SHP77 (cell line): ENCODE data around the gene SLK.

ENCODE experiments used
- DNase-seq, 2 experiments: peaks; one replicate each; lab custom pipeline; 2025; lab: John Stamatoyannopoulos, UW

SLK gene

GRCh38 chr10:104033966-104034365 lies 67.0 kb downstream of the SLK start:
- no peak for DNase-seq

- DNase-seq: no peak
Measured at GRCh38 chr10:104034401-104035193, 67.7 kb downstream of the SLK start.

DNA sequence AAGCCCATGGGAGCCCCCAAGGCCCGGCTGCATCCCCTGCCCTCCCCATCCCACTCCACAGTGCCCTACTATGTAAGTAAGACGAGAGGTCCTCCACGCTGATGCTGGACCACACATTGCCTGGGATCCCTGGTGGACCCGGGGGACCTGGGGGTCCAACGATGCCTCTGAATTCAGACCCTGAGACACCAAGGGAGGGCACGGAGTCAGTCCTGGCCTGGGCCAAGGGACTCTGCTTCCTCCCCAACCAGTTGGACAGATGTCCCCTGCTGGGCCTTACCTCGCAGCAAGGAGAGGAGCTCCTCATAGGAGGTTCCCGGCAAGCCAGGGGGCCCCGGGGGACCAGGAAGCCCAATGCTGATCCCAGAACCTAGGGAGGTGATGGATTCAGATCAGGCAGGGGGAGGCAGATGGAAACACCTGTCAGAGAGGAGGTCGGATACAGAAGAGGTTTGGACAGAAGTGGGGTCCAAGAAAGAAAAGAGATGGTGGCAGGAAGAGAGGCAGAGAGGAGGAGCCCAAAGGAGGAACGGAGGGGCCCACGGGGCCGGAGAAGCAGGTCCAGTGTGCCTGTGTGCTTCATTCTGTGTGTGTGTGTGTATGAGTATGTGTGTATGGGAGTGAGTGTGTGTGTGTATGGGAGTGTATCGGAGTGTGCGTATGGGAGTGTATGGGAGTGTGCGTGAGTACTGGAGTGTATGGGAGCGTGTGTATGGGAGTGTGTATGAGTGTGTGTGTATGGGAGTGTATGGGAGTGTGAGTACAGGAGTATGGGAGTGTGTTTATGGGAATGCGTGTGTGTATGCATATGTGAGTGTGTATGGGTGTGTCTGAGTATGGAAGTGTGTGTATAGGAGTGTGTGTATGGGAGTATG lies 68.5 kb downstream of the SLK start:
- no peak for DNase-seq

DNA sequence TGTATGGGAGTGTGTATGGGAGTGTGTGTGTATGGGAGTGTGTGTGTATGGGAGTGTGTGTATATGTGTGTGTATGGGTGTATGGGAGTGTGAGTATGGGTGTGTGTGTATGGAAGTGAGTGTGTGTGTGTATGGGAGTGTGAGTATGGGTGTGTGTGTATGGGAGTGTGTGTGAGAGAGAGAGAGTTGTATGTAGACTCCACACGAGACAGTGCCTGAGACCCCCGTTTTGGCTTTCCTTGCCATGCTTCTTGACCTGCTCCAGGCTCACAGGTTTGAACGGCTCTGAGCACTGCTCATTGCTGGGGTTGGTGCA lies 69.1 kb downstream of the SLK start:
- DNase-seq: no peak

- DNase-seq: no peak
Measured at GRCh38 chr10:104036518-104037260, 69.7 kb downstream of the SLK start.

DNA sequence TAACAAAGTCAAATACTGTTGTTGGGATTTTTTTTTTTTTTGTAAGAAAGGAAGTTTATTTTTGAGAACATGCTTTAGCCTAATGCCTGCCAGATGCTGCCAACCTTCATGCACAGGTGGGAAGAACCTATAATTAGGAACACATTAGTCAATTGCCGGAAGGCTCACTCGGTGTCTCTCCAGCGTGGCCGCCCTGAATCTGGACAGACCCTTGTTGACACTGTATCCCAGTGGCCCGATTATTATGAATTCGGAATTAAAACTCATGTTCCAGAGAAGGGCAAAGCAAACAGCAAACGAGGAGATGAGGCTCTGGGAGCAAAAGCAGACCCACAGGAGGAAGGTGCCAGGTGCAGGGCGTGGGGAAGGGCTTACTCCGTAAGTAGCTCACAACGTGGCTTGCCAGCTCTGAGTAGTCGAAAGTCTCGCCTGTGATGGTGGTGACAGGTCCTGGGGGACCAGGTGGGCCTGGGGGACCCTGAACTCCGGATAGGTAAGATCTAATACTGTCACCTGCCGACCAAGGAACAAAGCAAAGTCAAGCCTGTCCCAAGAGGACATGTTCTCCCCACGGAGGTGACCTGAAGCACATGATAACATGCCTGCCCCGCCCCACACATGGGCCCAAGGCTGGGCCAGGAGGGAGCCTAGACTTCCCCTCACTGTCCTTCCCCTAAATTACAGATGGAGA lies 70.5 kb downstream of the SLK start:
- no peak for DNase-seq

DNA sequence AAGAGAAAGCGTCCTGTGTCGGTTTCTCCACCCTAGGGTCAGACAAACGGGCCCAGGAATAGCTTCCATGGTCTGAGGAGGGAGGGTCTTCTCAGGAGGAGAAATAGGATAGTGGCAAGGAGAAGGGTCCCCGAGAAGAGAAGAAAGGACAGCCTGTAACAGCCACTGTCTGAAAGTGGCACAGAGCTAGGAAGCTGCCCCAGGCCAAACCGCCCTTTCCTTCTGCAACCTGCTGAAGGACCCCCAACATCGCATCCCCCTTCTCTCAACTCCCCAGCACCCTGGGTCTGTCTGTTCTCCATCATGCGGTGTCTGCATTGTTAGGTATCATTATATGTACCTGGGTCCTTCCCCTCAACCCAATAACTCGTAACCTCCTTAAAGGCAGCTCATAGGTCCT lies 71.6 kb downstream of the SLK start:
- DNase-seq: no peak

DNA sequence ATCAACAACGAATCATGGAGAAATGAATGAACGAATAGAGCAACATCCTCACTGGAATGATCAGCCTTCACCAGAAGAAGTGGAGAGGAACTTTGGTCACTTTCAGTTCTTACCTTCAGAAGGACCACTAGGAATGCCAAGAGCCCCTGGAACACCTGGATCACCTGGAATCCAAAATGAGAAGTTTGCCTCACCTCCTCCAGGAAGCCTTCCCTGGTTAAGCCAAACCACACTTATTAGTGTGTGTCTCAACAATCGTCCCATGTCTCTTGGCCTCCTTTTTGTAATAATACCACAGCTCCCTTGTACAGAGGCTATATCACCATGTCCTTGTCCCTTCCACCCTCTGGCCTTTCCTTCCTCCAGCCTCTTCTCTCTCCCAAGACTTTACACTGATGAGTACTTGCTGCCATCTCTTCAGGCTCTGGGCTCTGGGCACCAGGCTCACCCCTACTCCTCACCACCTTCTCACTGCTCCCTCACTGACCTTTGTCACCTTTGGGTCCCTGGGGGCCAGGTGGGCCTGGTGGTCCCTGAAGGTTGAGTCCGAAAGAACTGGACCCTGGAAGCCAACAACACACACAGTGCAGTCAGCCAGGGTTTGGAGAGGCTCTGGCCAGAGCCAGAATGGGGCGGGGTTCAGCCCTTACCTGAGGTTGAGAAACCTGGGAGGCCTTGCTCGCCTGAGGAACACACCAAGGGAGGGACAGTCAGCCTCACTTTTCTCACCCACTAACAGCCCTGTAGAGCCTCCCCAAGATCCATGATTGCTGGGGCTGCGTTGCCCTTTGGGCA lies 72.2 kb downstream of the SLK start:
- no peak for DNase-seq

GRCh38 chr10:104040382-104040781 lies 73.4 kb downstream of the SLK start:
- no peak for DNase-seq

GRCh38 chr10:104040862-104041789 lies 74.2 kb downstream of the SLK start:
- DNase-seq: no peak

DNA sequence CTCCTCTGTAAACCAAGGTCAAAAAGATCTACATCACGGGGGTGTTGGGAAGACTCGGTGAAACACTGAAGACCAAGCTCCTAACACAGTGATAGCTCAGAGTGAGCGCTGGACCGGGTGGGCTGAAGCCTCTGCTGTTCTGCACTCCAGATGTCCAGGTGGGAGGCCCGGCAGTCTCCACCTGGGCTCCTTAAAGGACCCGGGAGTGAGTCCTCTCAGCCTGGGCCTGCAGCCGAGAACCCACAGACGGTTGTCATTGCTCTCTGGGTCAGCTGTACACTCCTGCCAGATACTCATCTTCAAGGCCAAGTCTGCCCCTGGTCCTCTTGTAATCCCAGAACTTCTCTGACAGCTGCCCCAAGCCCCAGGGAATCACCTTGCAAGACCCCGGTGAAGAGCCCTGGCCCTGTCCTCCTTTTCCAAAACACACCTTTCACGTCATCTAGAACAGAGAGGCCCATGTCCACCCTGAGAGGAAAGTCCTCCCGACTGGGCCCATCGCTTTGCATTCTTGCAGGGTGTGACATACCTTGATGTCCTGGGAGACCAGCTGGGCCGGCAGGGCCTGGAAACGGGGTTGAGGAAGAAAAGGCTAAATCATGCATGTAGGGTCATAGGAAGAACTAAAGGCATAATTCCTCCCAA lies 75.1 kb downstream of the SLK start:
- no peak for DNase-seq

- no peak for DNase-seq
Measured at GRCh38 chr10:104043185-104043830, 76.4 kb downstream of the SLK start.

DNA sequence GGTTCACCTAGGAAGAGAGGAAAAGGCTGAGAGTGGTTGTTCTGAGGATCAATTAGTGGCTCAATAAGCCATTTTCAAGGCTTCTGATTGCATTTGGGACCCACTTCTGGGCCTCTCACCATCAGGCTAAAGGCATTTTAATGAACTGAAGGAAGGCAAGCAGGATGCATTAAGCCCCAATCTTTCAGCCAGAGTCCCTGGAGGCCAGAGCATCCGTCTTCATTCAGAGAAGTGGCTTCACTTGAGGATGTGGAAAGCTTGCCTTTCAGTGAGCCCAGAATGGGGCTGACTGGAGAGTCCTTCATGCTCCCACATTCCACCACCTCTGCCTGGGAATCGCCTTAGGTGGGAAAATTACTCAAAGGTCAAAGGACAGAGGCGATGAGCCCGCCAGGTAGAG lies 76.9 kb downstream of the SLK start:
- DNase-seq: no peak

DNA sequence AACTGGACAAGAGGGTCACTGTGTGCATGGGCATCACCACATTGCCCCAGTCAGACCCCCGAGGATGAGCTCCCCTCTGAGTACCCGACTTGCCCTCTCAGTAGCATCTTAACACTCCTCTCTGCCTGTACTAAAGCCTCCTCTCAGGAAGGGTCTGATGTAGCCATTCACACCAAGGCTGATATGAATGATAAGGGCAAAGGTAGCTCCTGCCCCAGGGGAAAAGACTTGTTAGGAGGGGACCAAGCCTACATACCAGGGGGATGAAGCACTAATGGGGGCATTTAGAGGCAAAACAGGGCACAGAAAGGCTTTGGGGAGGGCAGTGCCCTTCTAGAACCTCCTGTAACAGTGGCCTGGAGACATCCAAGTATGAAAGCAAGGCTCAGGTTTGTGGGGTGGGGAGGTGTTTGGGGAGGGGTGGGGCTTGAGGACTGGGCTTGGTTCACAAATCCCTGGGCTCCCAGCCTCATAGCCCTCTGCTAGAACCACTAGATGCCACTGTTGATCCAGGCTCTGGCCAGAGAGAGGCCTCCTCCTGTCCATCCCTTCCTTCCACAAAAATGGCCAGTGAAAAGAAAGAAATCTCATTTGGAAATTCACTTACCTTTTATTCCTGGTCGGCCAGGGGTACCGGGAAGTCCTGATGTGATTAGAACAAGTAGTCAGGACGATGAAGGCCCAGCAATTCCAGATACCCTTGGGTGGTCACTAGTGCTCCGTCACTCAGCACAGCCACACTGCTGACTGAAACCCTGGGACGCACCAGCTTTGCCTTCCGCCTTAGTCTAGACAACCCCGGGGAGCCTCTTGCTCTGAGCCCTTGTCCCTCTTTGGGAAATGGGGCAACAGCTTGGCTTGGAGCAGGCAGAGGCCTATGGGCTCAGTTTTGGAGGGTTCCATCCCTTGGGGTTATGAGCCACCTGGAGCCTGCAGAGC lies 78.5 kb downstream of the SLK start:
- DNase-seq: peak; percentile 14 to 41

DNA sequence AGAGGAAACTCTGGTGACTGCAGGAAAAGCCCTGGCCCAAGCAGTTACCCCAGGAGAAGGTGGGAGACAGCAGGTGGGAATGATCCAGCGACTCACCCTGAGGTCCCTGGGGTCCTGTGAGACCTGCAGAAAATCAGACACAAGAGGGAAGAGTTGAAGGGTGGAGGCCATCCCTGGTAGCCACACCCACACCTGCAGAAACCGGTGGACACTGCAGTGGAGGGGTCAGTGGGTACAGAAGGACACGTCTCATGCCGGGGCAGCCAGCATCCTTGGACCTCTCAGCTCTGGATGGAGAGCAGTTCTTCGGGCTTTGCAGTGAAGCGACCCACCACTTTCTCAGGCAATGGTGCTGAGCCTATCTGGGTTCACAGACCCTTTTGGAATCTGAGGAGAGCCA lies 79.7 kb downstream of the SLK start:
- DNase-seq: no peak

- DNase-seq: no peak
Measured at GRCh38 chr10:104049504-104050250, 82.7 kb downstream of the SLK start.

DNA sequence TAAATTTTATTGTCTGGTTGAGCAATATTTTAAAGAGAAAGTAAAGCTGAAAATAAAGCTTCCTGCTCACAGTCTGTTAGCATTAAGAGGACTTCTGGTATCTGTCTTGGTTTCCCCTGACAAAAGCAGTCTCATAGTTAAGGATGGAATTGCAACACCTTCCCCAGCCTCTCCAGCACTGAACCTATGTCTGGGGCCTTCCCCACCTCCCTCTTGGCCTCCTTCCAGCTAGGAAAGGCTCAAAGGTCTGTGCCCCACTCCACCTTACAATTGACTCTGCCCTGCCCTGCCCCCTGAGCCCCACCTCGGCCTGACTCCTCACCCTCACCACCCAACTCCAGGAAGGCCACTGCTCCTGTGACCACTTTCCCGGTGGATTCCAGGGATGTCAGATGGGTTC lies 85.5 kb downstream of the SLK start:
- DNase-seq: no peak
